ENCODE measurements around the gene RPS23. TPM values are rescaled to one million over a fixed set of nuclear protein-coding genes. Genes with fewer than 3 reads are reported as not detected.
A peak's percentile ranks its signal among the peaks of the same experiment; 100 is the strongest.
"Not testable (repeated sequence)": the region's sequence is repeated elsewhere in the genome, so short reads cannot be mapped to it uniquely, and the experiment has no call there.

Gene RPS23
- total and polyA plus RNA-seq, 2 donors = 4,705 to 5,283 TPM

- Histone ChIP-seq H3K36me3 (ENCODE audit: control insufficient read depth in 2 of 2, insufficient read depth in 2 of 2, low read length in 1 of 2) (no peaks in the 10 kb centered on the region), H3K27me3 (ENCODE audit: control insufficient read depth in 2 of 2, insufficient read depth in 1 of 2, low read length in 1 of 2) (no peaks in the 10 kb centered on the region), H3K4me1 (ENCODE audit: control insufficient read depth in 2 of 2, insufficient read depth in 2 of 2, low read length in 2 of 2) (peaks cover 3 to 4% of the 10 kb centered on the region in 2 donors), H3K27ac (ENCODE audit: low read depth in 1 of 2, low read length in 1 of 2) (no peak overlapping the region), H3K9me3 (ENCODE audit: control insufficient read depth in 2 of 2, insufficient read depth in 1 of 2, low read length in 1 of 2) (no peaks in the 10 kb centered on the region), H3K4me3 (ENCODE audit: low read length in 2 of 2) (no peak overlapping the region)
- no peak for DNase-seq (ENCODE audit: low read depth in 6 of 9, low spot score in 9 of 9)
- 97% methylated on average over 2 of the region's 2 CpGs for WGBS
Measured at GRCh38 chr5:82283893-82284292, 5.7 kb upstream of the RPS23 start.

- Histone ChIP-seq H3K27ac (ENCODE audit: low read depth in 1 of 2, low read length in 1 of 2) (peak overlapping the region in 1 of 2 donors; percentile 73), H3K4me1 (ENCODE audit: control insufficient read depth in 2 of 2, insufficient read depth in 2 of 2, low read length in 2 of 2) (peaks cover 8 to 12% of the 10 kb centered on the region in 2 donors)
- WGBS = 42% methylated on average over 19 of the region's 19 CpGs
Measured at GRCh38 chr5:82278711-82279370, 687 bp upstream of the RPS23 start.

GRCh38 chr5:82277613-82277986, 554 bp downstream of the RPS23 start:
- Histone ChIP-seq H3K4me1 (ENCODE audit: control insufficient read depth in 2 of 2, insufficient read depth in 2 of 2, low read length in 2 of 2) (peaks cover 8 to 12% of the 10 kb centered on the region in 2 donors), H3K9me3 (ENCODE audit: control insufficient read depth in 2 of 2, insufficient read depth in 1 of 2, low read length in 1 of 2) (no peaks in the 10 kb centered on the region), H3K36me3 (ENCODE audit: control insufficient read depth in 2 of 2, insufficient read depth in 2 of 2, low read length in 1 of 2) (peaks cover 19 to 33% of the 10 kb centered on the region in 2 donors), H3K27ac (ENCODE audit: low read depth in 1 of 2, low read length in 1 of 2) (peak overlapping the region; percentile 73 to 75), H3K4me3 (ENCODE audit: low read length in 2 of 2) (peak overlapping the region; percentile 74 to 77), H3K27me3 (ENCODE audit: control insufficient read depth in 2 of 2, insufficient read depth in 1 of 2, low read length in 1 of 2) (no peaks in the 10 kb centered on the region)
- 2% methylated on average over 15 of the region's 15 CpGs for WGBS
- DNase-seq (ENCODE audit: low read depth in 6 of 9, low spot score in 9 of 9) = peak in 2 of 9 donors; percentile 8

More at GRCh38 chr5:82278711-82279370, 687 bp upstream of the RPS23 start:
- H3K9me3 ChIP-seq (ENCODE audit: control insufficient read depth in 2 of 2, insufficient read depth in 1 of 2, low read length in 1 of 2) = no peaks in the 10 kb centered on the region
- peak overlapping the region; percentile 74 to 77 for H3K4me3 ChIP-seq (ENCODE audit: low read length in 2 of 2)
- no peaks in the 10 kb centered on the region for H3K27me3 ChIP-seq (ENCODE audit: control insufficient read depth in 2 of 2, insufficient read depth in 1 of 2, low read length in 1 of 2)
- H3K36me3 ChIP-seq (ENCODE audit: control insufficient read depth in 2 of 2, insufficient read depth in 2 of 2, low read length in 1 of 2) = peaks cover 19 to 30% of the 10 kb centered on the region in 2 donors
- no peak for DNase-seq (ENCODE audit: low read depth in 6 of 9, low spot score in 9 of 9)

- Histone ChIP-seq H3K36me3 (ENCODE audit: control insufficient read depth in 2 of 2, insufficient read depth in 2 of 2, low read length in 1 of 2) (peaks cover 19 to 33% of the 10 kb centered on the region in 2 donors), H3K4me3 (ENCODE audit: low read length in 2 of 2) (peak overlapping the region; percentile 74 to 77), H3K4me1 (ENCODE audit: control insufficient read depth in 2 of 2, insufficient read depth in 2 of 2, low read length in 2 of 2) (peaks cover 8 to 12% of the 10 kb centered on the region in 2 donors), H3K9me3 (ENCODE audit: control insufficient read depth in 2 of 2, insufficient read depth in 1 of 2, low read length in 1 of 2) (no peaks in the 10 kb centered on the region), H3K27ac (ENCODE audit: low read depth in 1 of 2, low read length in 1 of 2) (no peak overlapping the region), H3K27me3 (ENCODE audit: control insufficient read depth in 2 of 2, insufficient read depth in 1 of 2, low read length in 1 of 2) (no peaks in the 10 kb centered on the region)
- 74% methylated on average over 11 of the region's 11 CpGs for whole genome bisulfite sequencing
- DNase-seq (ENCODE audit: low read depth in 6 of 9, low spot score in 9 of 9) = no peak
Measured at GRCh38 chr5:82276800-82277612, 1.1 kb downstream of the RPS23 start.

- Histone ChIP-seq H3K4me3 (ENCODE audit: low read length in 2 of 2) (no peak overlapping the region), H3K27me3 (ENCODE audit: control insufficient read depth in 2 of 2, insufficient read depth in 1 of 2, low read length in 1 of 2) (no peaks in the 10 kb centered on the region), H3K27ac (ENCODE audit: low read depth in 1 of 2, low read length in 1 of 2) (no peak overlapping the region), H3K36me3 (ENCODE audit: control insufficient read depth in 2 of 2, insufficient read depth in 2 of 2, low read length in 1 of 2) (peaks cover 19 to 33% of the 10 kb centered on the region in 2 donors), H3K4me1 (ENCODE audit: control insufficient read depth in 2 of 2, insufficient read depth in 2 of 2, low read length in 2 of 2) (peaks cover 8 to 12% of the 10 kb centered on the region in 2 donors), H3K9me3 (ENCODE audit: control insufficient read depth in 2 of 2, insufficient read depth in 1 of 2, low read length in 1 of 2) (no peaks in the 10 kb centered on the region)
- WGBS = 100% methylated on average over 1 of the region's 1 CpG
- DNase-seq (ENCODE audit: low read depth in 6 of 9, low spot score in 9 of 9) = no peak
Measured at GRCh38 chr5:82275216-82275664, 2.9 kb downstream of the RPS23 start.

- H3K27ac ChIP-seq (ENCODE audit: low read depth in 1 of 2, low read length in 1 of 2) = no peak overlapping the region
- no peak overlapping the region for H3K4me3 ChIP-seq (ENCODE audit: low read length in 2 of 2)
- WGBS = 98% methylated on average over 31 of the region's 31 CpGs
- H3K4me1 ChIP-seq (ENCODE audit: control insufficient read depth in 2 of 2, insufficient read depth in 2 of 2, low read length in 2 of 2) = peaks cover 8 to 12% of the 10 kb centered on the region in 2 donors
- DNase-seq (ENCODE audit: low read depth in 6 of 9, low spot score in 9 of 9) = no peak
- H3K27me3 ChIP-seq (ENCODE audit: control insufficient read depth in 2 of 2, insufficient read depth in 1 of 2, low read length in 1 of 2) = no peaks in the 10 kb centered on the region
- H3K9me3 ChIP-seq (ENCODE audit: control insufficient read depth in 2 of 2, insufficient read depth in 1 of 2, low read length in 1 of 2) = no peaks in the 10 kb centered on the region
- peaks cover 19 to 33% of the 10 kb centered on the region in 2 donors for H3K36me3 ChIP-seq (ENCODE audit: control insufficient read depth in 2 of 2, insufficient read depth in 2 of 2, low read length in 1 of 2)
Measured at GRCh38 chr5:82274343-82275211, 3.6 kb downstream of the RPS23 start.

- DNase-seq (ENCODE audit: low read depth in 6 of 9, low spot score in 9 of 9); H3K9me3 ChIP-seq (ENCODE audit: control insufficient read depth in 2 of 2, insufficient read depth in 1 of 2, low read length in 1 of 2); H3K4me3 ChIP-seq (ENCODE audit: low read length in 2 of 2); H3K27ac ChIP-seq (ENCODE audit: low read depth in 1 of 2, low read length in 1 of 2); H3K4me1 ChIP-seq (ENCODE audit: control insufficient read depth in 2 of 2, insufficient read depth in 2 of 2, low read length in 2 of 2); H3K27me3 ChIP-seq (ENCODE audit: control insufficient read depth in 2 of 2, insufficient read depth in 1 of 2, low read length in 1 of 2): not testable (repeated sequence)
- peaks cover 19 to 35% of the 10 kb centered on the region in 2 donors for H3K36me3 ChIP-seq (ENCODE audit: control insufficient read depth in 2 of 2, insufficient read depth in 2 of 2, low read length in 1 of 2)
- WGBS = 96% methylated on average over 4 of the region's 4 CpGs
Measured at GRCh38 chr5:82273426-82273825, 4.7 kb downstream of the RPS23 start.

- peaks cover 19 to 35% of the 10 kb centered on the region in 2 donors for H3K36me3 ChIP-seq (ENCODE audit: control insufficient read depth in 2 of 2, insufficient read depth in 2 of 2, low read length in 1 of 2)
- 93% methylated on average over 24 of the region's 24 CpGs for WGBS
- H3K27me3 ChIP-seq (ENCODE audit: control insufficient read depth in 2 of 2, insufficient read depth in 1 of 2, low read length in 1 of 2); H3K4me1 ChIP-seq (ENCODE audit: control insufficient read depth in 2 of 2, insufficient read depth in 2 of 2, low read length in 2 of 2); H3K9me3 ChIP-seq (ENCODE audit: control insufficient read depth in 2 of 2, insufficient read depth in 1 of 2, low read length in 1 of 2); DNase-seq (ENCODE audit: low read depth in 6 of 9, low spot score in 9 of 9); H3K27ac ChIP-seq (ENCODE audit: low read depth in 1 of 2, low read length in 1 of 2); H3K4me3 ChIP-seq (ENCODE audit: low read length in 2 of 2): not testable (repeated sequence)
Measured at GRCh38 chr5:82272571-82273356, 5.4 kb downstream of the RPS23 start.
